HepG2 (cell line): ENCODE measurements around the gene RPS6KC1. TPM values are rescaled to one million over a fixed set of nuclear protein-coding genes. Genes with fewer than 3 reads are reported as not detected.

Experiments used
- ADNP ChIP-seq: sonication (generic); formaldehyde crosslinking; IDR thresholded peaks from 2 replicates; pipeline ENCODE4 v1.4.0; 2020; ENCODE audit warnings: missing genetic modification reagents
- AGO1 ChIP-seq: fragments of 200-400 bp; formaldehyde crosslinking; IDR thresholded peaks from 2 replicates; pipeline ENCODE4 v1.6.1; 2017; ENCODE audit warnings: mild to moderate bottlenecking, low read depth, low read length, moderate library complexity; ENCODE audit not compliant: poor library complexity, severe bottlenecking
- CSRNP1 ChIP-seq: sonication (generic); formaldehyde crosslinking; IDR thresholded peaks from 2 replicates; pipeline ENCODE4 v1.8.1; 2023; ENCODE audit warnings: mild to moderate bottlenecking, missing genetic modification reagents
- ESRRA ChIP-seq: sonication (generic); formaldehyde crosslinking; IDR thresholded peaks from 2 replicates; pipeline ENCODE4 v1.5.1; 2020; ENCODE audit warnings: mild to moderate bottlenecking, low read depth, missing genetic modification reagents
- GABPA ChIP-seq, 2 experiments: IDR thresholded peaks; 2 replicates each; pipeline ENCODE4 v1.6.1; 2011 to 2016; ENCODE audit warnings: low read depth in 2 of 2, low read length in 1 of 2, missing biosample characterization in 1 of 2, missing genetic modification characterization in 1 of 2
- GLMP ChIP-seq: sonication (generic); formaldehyde crosslinking; IDR thresholded peaks from 2 replicates; pipeline ENCODE4 v1.9.0; 2021; ENCODE audit warnings: missing genetic modification reagents, mild to moderate bottlenecking, borderline replicate concordance
- JARID2 ChIP-seq: sonication (generic); formaldehyde crosslinking; IDR thresholded peaks from 2 replicates; pipeline ENCODE4 v1.8.1; 2023; ENCODE audit warnings: missing genetic modification reagents, inconsistent platforms; ENCODE audit not compliant: insufficient replicate concordance
- LCORL ChIP-seq, 2 experiments: fragments of 450-650 bp in 1 of 2; sonication (generic) in 1 of 2; formaldehyde crosslinking in 1 of 2; IDR thresholded peaks; 2 replicates each; pipeline versions ENCODE4 v1.5.0 to v1.6.1; 2017 to 2020; ENCODE audit warnings: antibody characterized with exemption in 1 of 2, missing genetic modification reagents in 1 of 2
- MED1 ChIP-seq: sonication (generic); formaldehyde crosslinking; IDR thresholded peaks from 2 replicates; pipeline ENCODE4 v1.4.0; 2020; ENCODE audit warnings: missing genetic modification reagents
- NKX3-1 ChIP-seq: sonication (generic); formaldehyde crosslinking; IDR thresholded peaks from 2 replicates; pipeline ENCODE4 v1.5.0; 2020; ENCODE audit warnings: missing genetic modification reagents
- RARA ChIP-seq: IDR thresholded peaks from 2 replicates; pipeline ENCODE4 v1.6.1; 2016; ENCODE audit warnings: missing genetic modification reagents, missing compliant biosample characterization
- RNF219 ChIP-seq: sonication (generic); formaldehyde crosslinking; IDR thresholded peaks from 2 replicates; pipeline ENCODE4 v1.5.0; 2020; ENCODE audit warnings: mild to moderate bottlenecking, missing genetic modification reagents
- SOX13 ChIP-seq, 3 experiments: fragments of 450-650 bp in 1 of 3; sonication (generic) in 1 of 3; formaldehyde crosslinking in 1 of 3; IDR thresholded peaks in 2 of 3; conservative IDR thresholded peaks in 1 of 3; 2 replicates each; pipeline versions ENCODE4 v1.5.0 to v1.6.1; 2016 to 2020; ENCODE audit warnings: antibody characterized with exemption in 1 of 3, mild to moderate bottlenecking in 1 of 3, missing compliant biosample characterization in 1 of 3, missing genetic modification reagents in 1 of 3, moderate library complexity in 1 of 3
- ZBTB25 ChIP-seq: IDR thresholded peaks from 2 replicates; pipeline ENCODE4 v1.6.1; 2018; ENCODE audit warnings: missing genetic modification reagents
- ZFAT ChIP-seq: sonication (generic); formaldehyde crosslinking; conservative IDR thresholded peaks from 2 replicates; pipeline ENCODE4 v1.8.1; 2023; ENCODE audit warnings: missing genetic modification reagents, inconsistent platforms
- ZMYM2 ChIP-seq: sonication (generic); formaldehyde crosslinking; IDR thresholded peaks from 2 replicates; pipeline ENCODE4 v1.8.0; 2022; ENCODE audit warnings: mild to moderate bottlenecking, missing genetic modification reagents
- ZMYM3 ChIP-seq: sonication (generic); formaldehyde crosslinking; IDR thresholded peaks from 2 replicates; pipeline ENCODE4 v1.5.1; 2020; ENCODE audit warnings: mild to moderate bottlenecking, missing genetic modification reagents
- ZNF343 ChIP-seq: sonication (generic); formaldehyde crosslinking; IDR thresholded peaks from 2 replicates; pipeline ENCODE4 v1.4.0; 2020; ENCODE audit warnings: mild to moderate bottlenecking, missing genetic modification reagents
- ZNF547 ChIP-seq: sonication (generic); formaldehyde crosslinking; IDR thresholded peaks from 2 replicates; pipeline ENCODE4 v1.5.1; 2020; ENCODE audit warnings: mild to moderate bottlenecking, missing genetic modification reagents
- ZNF605 ChIP-seq: sonication (generic); formaldehyde crosslinking; IDR thresholded peaks from 2 replicates; pipeline ENCODE4 v1.8.0; 2022; ENCODE audit warnings: mild to moderate bottlenecking, missing genetic modification reagents
- ZNF766 ChIP-seq: sonication (generic); formaldehyde crosslinking; IDR thresholded peaks from 2 replicates; pipeline ENCODE4 v1.5.0; 2020; ENCODE audit warnings: missing genetic modification reagents, borderline replicate concordance
- ZNF883 ChIP-seq: sonication (generic); formaldehyde crosslinking; IDR thresholded peaks from 2 replicates; pipeline ENCODE4 v1.5.1; 2020; ENCODE audit warnings: mild to moderate bottlenecking, missing genetic modification reagents; ENCODE audit errors: not compliant biosample characterization
- polyA plus RNA-seq, 8 experiments: library from polyadenylated mRNA; depleted of rRNA in 3 of 8; stranded (reverse) in 7 of 8; unstranded in 1 of 8; fragments of >200 nt; fragmentation: Illumina TruSeq in 4 of 8; extraction: Trizol in 4 of 8; gene quantifications; 2 replicates each; pipeline versions ENCODE4 v1.2.1 to v1.2.3, GENCODE V29; 2011 to 2016; ENCODE audit warnings: low read depth in 4 of 8, missing spikeins in 1 of 8, mixed read lengths in 1 of 8; ENCODE audit not compliant: insufficient read depth in 1 of 8
- total RNA-seq, 5 experiments: library from RNA; depleted of rRNA; stranded (reverse); fragments of >200 nt; fragmentation: Illumina TruSeq; extraction: Trizol; gene quantifications; 2 replicates each; pipeline ENCODE4 v1.2.3, GENCODE V29; 2016; ENCODE audit warnings: low read depth in 1 of 5

The RPS6KC1 gene
- total and polyA plus RNA-seq, 2 of the 13 experiments (the other 11 are each of a cell fraction or from before 2014, with no cell fraction given), result 11.0 to 25.2 TPM

- TF ChIP-seq ZMYM3 (CRISPR knock-in tag), result 0 out of 2 replicates have a peak, but pooled peaks have one; percentile 16
- TF ChIP-seq MED1, result no peak
- no peak for TF ChIP-seq ZNF766 (CRISPR knock-in tag)
- TF ChIP-seq RARA, result peak; percentile 56
- no peak for TF ChIP-seq ZNF343
- TF ChIP-seq CSRNP1 (CRISPR knock-in tag), result no peak
- TF ChIP-seq GABPA (IDR thresholded peaks at IDR 0.05; ENCODE audit: low read depth, low read length), result no peak
- TF ChIP-seq GABPA (CRISPR knock-in tag; IDR thresholded peaks at IDR 0.05; ENCODE audit: low read depth), result 0 out of 2 replicates have a peak, but pooled peaks have one; percentile 22
- no peak for TF ChIP-seq ZMYM2 (CRISPR knock-in tag)
- TF ChIP-seq ZNF547 (CRISPR knock-in tag), result no peak
- no peak for TF ChIP-seq GLMP (CRISPR knock-in tag)
- TF ChIP-seq LCORL (IDR thresholded peaks at IDR 0.05), result no peak
- TF ChIP-seq LCORL (CRISPR knock-in tag; IDR thresholded peaks at IDR 0.05), result no peak
- TF ChIP-seq ZBTB25, result no peak
- TF ChIP-seq ZFAT (CRISPR knock-in tag), result no peak
- TF ChIP-seq NKX3-1, result no peak
- TF ChIP-seq ZNF605 (CRISPR knock-in tag), result no peak
- TF ChIP-seq RNF219 (CRISPR knock-in tag), result no peak
- no peak for TF ChIP-seq AGO1
- TF ChIP-seq ZNF883 (CRISPR knock-in tag), result no peak
- TF ChIP-seq ESRRA (CRISPR knock-in tag), result no peak
- TF ChIP-seq SOX13 (IDR thresholded peaks at IDR 0.05), result no peak
- TF ChIP-seq SOX13 (CRISPR knock-in tag; conservative IDR thresholded peaks at IDR 0.05 in 1 of 2, IDR thresholded peaks at IDR 0.05 in 1 of 2), result peak in 1 of 2 experiments; percentile 19; a peak in 1 of 4 replicates
- no peak for TF ChIP-seq ADNP
- no peak for TF ChIP-seq JARID2 (CRISPR knock-in tag)
Measured at GRCh38 chr1:213057264-213058059, 6.4 kb downstream of the RPS6KC1 start (continued).
